LHCN-M2 (cell line): ENCODE data around the gene C9orf72. TPM values are rescaled to one million over a fixed set of nuclear protein-coding genes. Genes with fewer than 3 reads are reported as not detected.
A peak's percentile ranks its signal among the peaks of the same experiment; 100 is the strongest.
"Not testable (repeated sequence)": the region's sequence is repeated elsewhere in the genome, so short reads cannot be mapped to it uniquely, and the experiment has no call there.

ENCODE experiments used
- DNase-seq: peaks from one replicate; pipeline ENCODE4 v3.0.0-alpha.2; 2012; ENCODE audit warnings: low read depth
- polyA plus RNA-seq: library from polyadenylated mRNA; unstranded; fragments of >200 nt; gene quantifications from one replicate; pipeline ENCODE4 v1.2.1, GENCODE V29; 2012; ENCODE audit warnings: missing spikeins
- total RNA-seq: library from RNA; depleted of rRNA; stranded (reverse); fragments of >200 nt; gene quantifications from 2 replicates; pipeline ENCODE4 v1.2.3, GENCODE V29; 2014; rRNA removed

Gene C9orf72, protein sequence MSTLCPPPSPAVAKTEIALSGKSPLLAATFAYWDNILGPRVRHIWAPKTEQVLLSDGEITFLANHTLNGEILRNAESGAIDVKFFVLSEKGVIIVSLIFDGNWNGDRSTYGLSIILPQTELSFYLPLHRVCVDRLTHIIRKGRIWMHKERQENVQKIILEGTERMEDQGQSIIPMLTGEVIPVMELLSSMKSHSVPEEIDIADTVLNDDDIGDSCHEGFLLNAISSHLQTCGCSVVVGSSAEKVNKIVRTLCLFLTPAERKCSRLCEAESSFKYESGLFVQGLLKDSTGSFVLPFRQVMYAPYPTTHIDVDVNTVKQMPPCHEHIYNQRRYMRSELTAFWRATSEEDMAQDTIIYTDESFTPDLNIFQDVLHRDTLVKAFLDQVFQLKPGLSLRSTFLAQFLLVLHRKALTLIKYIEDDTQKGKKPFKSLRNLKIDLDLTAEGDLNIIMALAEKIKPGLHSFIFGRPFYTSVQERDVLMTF
- total RNA-seq: 4.9 and 5.7 TPM in 2 replicates
- polyA plus RNA-seq: 1.5 TPM

DNA sequence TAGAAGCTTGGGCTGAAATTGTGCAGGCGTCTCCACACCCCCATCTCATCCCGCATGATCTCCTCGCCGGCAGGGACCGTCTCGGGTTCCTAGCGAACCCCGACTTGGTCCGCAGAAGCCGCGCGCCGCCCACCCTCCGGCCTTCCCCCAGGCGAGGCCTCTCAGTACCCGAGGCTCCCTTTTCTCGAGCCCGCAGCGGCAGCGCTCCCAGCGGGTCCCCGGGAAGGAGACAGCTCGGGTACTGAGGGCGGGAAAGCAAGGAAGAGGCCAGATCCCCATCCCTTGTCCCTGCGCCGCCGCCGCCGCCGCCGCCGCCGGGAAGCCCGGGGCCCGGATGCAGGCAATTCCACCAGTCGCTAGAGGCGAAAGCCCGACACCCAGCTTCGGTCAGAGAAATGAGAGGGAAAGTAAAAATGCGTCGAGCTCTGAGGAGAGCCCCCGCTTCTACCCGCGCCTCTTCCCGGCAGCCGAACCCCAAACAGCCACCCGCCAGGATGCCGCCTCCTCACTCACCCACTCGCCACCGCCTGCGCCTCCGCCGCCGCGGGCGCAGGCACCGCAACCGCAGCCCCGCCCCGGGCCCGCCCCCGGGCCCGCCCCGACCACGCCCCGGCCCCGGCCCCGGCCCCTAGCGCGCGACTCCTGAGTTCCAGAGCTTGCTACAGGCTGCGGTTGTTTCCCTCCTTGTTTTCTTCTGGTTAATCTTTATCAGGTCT, at the start of gene C9orf72:
Gene C9orf72 (minus strand): TSS at position 564 of the 716 bp plus-strand sequence. CDS start 6,361 bp downstream, outside the sequence.
- DNase-seq: peak; percentile 63

DNA sequence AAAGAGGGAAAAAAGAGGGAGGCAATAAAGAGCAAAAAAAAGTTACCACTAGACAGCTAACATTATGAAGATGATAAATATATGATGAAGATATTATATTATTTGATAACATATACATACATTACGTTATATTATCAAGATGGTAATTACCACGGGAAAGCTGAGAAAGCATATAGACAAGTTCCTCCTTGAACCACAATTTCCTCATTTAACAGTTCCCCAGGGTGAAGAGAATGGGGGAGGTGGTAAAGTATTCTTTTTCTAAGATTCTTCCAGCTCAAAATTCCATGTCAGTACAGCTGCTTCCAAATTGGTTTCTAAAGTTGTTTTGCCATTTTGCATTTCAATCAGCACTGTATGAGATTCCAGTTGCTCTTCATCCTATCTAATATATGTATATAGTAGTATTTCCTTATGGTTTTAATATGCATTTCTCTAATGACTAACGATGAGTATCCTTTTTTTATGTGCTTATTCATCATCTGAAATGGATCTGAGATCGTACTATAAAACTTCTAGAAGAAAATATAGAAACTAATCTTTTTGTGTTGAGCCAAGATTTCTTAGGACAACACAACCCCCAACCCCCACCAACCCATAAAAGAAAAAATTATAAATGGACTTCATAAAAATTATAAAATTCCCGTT, 49.5 kb upstream of the C9orf72 start:
- DNase-seq: no peak

DNA sequence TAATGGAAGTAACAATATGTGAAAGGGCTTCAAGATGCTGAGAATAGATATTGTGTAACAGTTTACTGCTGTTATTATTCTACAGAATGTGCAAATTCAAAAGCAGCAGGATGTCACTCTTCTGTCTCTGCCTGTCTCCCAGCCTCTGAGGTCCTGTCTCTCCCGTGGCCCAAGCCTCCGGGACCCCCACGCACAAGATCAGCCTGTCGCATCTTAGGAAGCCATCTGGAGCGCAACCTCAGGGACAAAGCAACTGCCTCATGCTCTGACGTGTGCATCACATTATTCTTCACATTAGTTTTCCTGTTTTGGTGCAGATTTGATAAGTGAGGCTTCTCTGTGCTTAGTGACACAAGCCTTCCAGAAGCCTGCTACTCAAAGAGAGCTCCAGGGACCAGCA, 46.5 kb upstream of the C9orf72 start:
- no peak for DNase-seq

- no peak for DNase-seq
Measured at GRCh38 chr9:27618066-27618465, 44.8 kb upstream of the C9orf72 start.

- no peak for DNase-seq
Measured at GRCh38 chr9:27614551-27614950, 41.3 kb upstream of the C9orf72 start.

DNA sequence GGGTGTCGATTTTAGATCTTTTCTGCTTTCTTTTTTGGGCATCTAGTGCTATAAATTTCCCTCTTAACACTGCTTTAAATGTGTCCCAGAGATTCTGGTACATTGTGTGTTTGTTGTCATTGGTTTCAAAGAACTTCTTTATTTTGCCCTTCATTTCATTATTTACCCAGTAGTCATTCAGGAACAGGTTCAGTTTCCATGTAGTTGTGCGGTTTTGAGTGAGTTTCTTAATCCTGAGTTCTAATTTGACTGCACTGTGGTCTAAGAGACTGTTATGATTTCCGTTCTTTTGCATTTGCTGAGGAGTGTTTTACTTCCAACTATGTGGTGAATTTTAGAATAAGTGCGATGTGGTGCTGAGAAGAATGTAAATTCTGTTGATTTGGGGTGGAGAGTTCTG, 38.8 kb upstream of the C9orf72 start:
- DNase-seq: not testable (repeated sequence)

GRCh38 chr9:27610622-27611021, 37.3 kb upstream of the C9orf72 start:
- no peak for DNase-seq

GRCh38 chr9:27602954-27603353, 29.7 kb upstream of the C9orf72 start:
- no peak for DNase-seq

DNA sequence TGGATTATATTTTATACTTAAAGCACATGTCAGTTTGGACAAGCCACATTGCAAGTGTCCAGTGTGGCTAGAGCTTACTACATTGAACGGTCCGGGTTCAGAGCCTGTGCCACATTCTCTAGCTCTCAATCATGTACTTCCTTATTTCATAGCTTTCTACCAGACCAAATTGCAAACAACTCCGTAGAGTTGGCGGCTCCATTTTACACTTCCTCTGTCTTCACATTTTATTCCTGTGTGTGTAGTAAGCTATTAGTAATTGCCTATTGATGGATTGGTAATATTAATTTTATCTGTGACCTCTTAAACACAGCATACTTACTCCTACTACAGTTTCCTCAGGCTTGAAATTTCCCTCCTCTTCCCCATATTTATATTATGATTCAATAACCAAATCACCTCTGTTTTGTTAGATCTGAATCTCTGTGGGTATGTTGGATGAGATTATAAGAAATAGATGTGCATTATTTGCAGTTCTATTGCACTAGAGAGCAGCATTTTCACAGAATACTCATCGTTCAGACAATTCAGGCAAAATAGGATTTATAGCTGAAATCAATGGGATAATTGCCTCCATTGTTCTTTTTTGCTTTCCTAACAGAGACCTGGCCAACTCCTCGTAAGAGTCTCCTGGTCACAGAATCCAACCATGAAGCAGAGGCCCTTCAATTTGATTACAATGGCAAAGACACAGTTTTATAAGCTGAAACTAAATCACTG, 29.0 kb upstream of the C9orf72 start:
- no peak for DNase-seq

GRCh38 chr9:27601396-27601795, 28.1 kb upstream of the C9orf72 start:
- DNase-seq: no peak

DNA sequence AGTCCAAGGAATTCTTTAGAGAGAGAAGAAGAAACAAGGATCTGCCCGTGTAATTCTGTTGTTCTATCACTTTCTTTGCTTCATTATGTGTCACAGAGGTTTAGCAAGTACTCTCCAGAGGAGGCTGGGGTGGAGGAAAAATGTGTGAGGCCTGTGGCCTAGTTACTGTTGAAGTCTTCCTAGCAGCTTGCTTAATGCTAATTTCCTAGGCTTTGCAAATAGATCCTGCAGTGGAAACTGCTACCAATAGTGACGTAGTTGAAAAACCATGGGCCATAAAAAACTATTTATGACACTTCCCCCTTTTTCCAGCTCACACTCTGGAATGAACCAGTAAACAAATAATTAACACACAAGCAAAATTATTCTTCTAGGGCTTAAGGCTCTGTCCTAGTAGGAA, 27.0 kb upstream of the C9orf72 start:
- DNase-seq: no peak

DNA sequence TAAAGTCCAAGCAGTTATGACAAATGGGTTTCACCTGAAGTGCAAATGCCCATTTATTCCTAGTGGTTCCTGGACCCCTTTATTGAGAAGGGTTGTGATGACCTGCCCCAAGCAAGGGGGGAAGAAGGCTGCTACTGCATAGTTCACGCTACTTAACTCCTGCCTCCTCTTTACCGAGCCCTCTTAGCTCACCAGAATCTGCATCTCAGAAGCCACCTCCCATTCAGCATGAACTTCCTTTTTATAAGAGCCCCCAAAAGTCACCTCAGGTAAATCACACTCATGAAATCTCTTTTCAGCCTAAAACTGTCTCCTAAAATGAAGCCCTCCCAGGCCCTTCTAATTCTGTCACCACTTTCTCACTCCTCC, 26.6 kb upstream of the C9orf72 start:
- no peak for DNase-seq

DNA sequence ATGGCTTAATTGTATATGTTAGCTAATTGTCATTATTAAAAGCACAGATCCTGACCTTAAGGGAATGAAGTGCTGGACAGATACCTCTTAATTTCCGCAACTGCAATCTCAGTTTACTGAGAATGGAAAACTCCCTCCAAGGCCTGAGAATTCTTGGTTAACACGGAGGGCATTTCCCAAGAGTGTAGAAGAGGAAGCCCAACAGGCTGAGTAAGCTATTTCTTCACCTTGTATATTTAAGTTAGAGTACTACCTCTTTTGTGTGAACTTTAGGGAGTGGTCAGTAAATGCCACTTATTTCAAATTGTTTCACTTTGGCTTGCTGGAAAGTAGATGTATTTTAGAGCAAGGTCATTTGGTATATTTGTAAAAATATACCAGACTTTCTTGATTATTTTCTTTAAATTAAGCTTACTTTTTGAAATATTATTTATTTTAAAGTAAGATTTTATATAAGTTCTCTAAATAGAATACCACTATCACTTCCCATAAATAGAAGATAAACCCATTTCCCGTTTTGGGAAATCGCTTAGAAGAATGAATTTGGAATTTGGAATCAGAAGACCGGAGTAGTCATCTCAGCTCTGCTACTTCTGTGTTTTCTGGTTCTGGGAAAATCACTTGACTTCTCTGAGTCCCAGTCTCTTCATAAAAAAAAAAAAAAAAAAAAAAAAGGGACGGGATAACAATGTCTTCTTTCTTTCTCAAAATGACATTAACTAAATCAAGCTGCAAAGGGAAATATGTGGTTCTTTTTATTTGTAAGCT, 26.0 kb upstream of the C9orf72 start:
- DNase-seq: no peak

DNA sequence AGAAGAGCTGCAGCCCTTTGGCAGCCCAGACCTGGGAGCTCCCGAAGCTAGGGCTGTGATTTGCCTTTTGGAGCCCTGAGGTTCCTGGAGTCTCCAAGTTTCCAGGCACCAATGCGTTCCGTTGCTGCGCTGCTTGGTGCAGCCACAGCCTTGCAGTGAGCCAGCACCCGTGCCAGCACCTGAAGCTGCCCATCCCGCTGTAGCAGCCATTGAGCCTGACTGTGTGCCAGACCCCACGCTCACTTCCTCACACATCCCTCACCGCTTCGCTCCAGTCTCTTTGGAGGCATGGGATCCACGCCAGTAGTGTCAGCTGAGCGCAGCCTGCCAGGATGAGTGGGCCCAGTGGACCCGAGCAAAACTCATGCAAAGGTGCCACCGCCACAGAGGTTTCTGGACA, 22.5 kb upstream of the C9orf72 start:
- no peak for DNase-seq

- no peak for DNase-seq
Measured at GRCh38 chr9:27591672-27592071, 18.4 kb upstream of the C9orf72 start.

GRCh38 chr9:27591093-27591492, 17.8 kb upstream of the C9orf72 start:
- DNase-seq: no peak

DNA sequence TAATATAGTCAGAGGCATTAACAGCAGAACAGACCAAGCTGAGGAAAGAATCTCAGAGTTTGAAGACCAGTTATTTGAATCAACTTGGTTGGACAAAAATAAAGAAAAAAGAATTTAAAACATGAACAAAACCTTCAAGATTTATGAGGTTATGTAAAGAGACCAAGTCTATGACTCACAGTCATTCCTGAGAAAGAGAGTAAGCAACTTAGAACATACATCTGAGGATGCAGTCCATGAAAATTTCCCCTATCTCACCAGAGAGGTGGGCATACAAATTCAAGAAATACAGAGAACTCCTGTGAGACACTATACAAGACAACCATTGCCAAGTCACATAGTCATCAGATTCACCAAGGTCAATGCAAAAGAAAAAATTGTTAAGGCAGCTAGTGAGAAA, 17.4 kb upstream of the C9orf72 start:
- DNase-seq: no peak

GRCh38 chr9:27589462-27589861, 16.2 kb upstream of the C9orf72 start:
- DNase-seq: no peak

DNA sequence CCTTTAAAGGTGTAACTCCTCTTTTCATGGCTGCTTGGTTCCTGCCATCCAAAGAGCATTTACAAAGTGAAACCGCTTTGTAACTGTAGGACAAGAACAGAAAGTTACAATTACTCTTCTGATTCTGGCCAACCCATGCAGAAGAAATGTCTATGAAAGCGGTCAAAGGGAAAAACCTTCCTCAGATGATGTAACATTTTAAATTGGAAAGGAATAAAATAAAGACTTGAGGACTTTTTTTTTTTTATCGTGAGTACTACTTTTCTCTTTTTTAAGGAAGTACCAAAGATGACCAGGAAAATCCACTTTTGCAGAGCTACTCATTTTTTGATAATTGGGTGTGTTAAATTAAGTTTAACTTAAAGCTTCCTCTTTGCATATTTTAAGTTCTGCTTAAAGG, 13.0 kb upstream of the C9orf72 start:
- no peak for DNase-seq

DNA sequence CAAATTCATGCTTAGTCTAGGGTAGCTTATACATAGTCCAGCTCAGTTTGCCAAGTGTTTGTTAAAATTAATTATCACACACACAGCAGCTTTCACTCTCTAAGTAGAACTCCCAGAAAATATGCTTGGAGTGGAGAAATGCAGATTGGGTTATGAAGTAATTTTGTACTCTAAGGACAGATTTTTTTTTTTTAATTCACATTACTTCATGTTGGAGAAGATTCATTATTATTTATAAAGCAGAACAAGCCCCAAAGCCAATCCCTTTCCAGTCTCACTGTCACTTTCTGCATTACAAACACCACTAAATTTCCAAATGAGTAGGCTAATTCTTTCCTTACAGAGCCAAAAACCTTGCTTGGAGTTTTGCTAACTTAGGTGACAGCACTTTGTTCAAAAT, 11.7 kb upstream of the C9orf72 start:
- DNase-seq: no peak

DNA sequence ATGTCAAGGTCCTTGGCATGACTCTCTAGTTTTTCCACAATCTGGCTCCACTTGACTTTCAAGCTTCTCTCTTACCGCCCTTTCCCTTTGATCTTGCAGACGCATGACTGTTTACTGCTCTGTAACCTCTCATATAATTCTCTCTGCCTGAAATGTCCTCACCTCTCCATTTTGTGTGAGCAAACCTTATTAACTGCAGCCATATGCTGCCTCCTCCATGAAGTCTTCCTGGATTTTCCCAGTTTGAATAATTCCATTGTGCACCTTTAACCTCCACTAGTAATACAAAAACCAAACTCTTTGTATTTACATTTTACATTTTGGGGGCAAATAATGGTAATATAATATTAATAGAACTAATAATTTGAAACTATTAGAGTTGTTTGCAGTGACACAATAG, 9.5 kb upstream of the C9orf72 start:
- DNase-seq: no peak
